NT2/D1 (cell line): ENCODE results near the gene OGN.

Experiments
- DNase-seq: peaks from one replicate; pipeline ENCODE4 v3.0.0-alpha.2; 2011; ENCODE audit warnings: low read depth, low spot score
- H3K27me3 ChIP-seq: 2 replicates; pipeline ENCODE4 v1.6.0; 2011; ENCODE audit warnings: mild to moderate bottlenecking; ENCODE audit not compliant: insufficient read length, insufficient read depth
- H3K36me3 ChIP-seq: 2 replicates; pipeline ENCODE4 v1.6.1; 2011; ENCODE audit warnings: mild to moderate bottlenecking, low read length, mixed read lengths; ENCODE audit not compliant: insufficient read depth, insufficient read length
- H3K4me1 ChIP-seq: 2 replicates; pipeline ENCODE4 v1.5.1; 2011; ENCODE audit not compliant: insufficient read depth, insufficient read length
- H3K4me3 ChIP-seq: 2 replicates; pipeline ENCODE4 v1.5.1; 2011; ENCODE audit warnings: low read depth; ENCODE audit not compliant: insufficient read length
- H3K9ac ChIP-seq: 2 replicates; pipeline ENCODE4 v1.6.0; 2011; ENCODE audit warnings: low read depth; ENCODE audit not compliant: insufficient read length
- H3K9me3 ChIP-seq: 2 replicates; pipeline ENCODE4 v1.5.1; 2011; ENCODE audit warnings: mild to moderate bottlenecking, low read length; ENCODE audit not compliant: insufficient read depth
- SUZ12 ChIP-seq: IDR thresholded peaks from 2 replicates; pipeline ENCODE4 v1.6.1; 2011; ENCODE audit not compliant: insufficient read length, insufficient read depth; ENCODE audit errors: extremely low read depth
- YY1 ChIP-seq: IDR thresholded peaks from 2 replicates; pipeline ENCODE4 v1.6.1; 2011; ENCODE audit not compliant: insufficient read length, insufficient read depth
- ZNF274 ChIP-seq: IDR thresholded peaks from 2 replicates; pipeline ENCODE4 v1.6.1; 2011; ENCODE audit warnings: mild to moderate bottlenecking, low read depth, low read length

Gene OGN

GRCh38 chr9:92435263-92435662 lies 30.9 kb upstream of the OGN start:
- Histone ChIP-seq H3K36me3 (no peaks in the 10 kb centered on the region), H3K9me3 (no peaks in the 10 kb centered on the region), H3K27me3 (no peaks in the 10 kb centered on the region), H3K9ac (no peak overlapping the region), H3K4me1 (no peaks in the 10 kb centered on the region), H3K4me3 (no peak overlapping the region)
- TF ChIP-seq YY1: no peak
- no peak for TF ChIP-seq ZNF274
- TF ChIP-seq SUZ12: no peak
- no peak for DNase-seq

- no peaks in the 10 kb centered on the region for H3K4me1 ChIP-seq
- H3K4me3 ChIP-seq: no peak overlapping the region
- H3K27me3 ChIP-seq: no peaks in the 10 kb centered on the region
- DNase-seq: no peak
- H3K9me3 ChIP-seq: no peaks in the 10 kb centered on the region
- no peak overlapping the region for H3K9ac ChIP-seq
- no peaks in the 10 kb centered on the region for H3K36me3 ChIP-seq
- no peak for TF ChIP-seq ZNF274
- TF ChIP-seq YY1: no peak
- TF ChIP-seq SUZ12: no peak
These were observed 28.7 kb upstream of the OGN start for GRCh38 chr9:92432972-92433548.

- Histone ChIP-seq H3K4me3 (no peak overlapping the region), H3K36me3 (no peaks in the 10 kb centered on the region), H3K9me3 (no peaks in the 10 kb centered on the region), H3K27me3 (no peaks in the 10 kb centered on the region), H3K4me1 (no peaks in the 10 kb centered on the region), H3K9ac (no peak overlapping the region)
- DNase-seq: no peak
- TF ChIP-seq ZNF274 (no peak), SUZ12 (no peak), YY1 (no peak)
These were observed 28.0 kb upstream of the OGN start for GRCh38 chr9:92432350-92432749.

GRCh38 chr9:92429836-92430235 lies 25.5 kb upstream of the OGN start:
- Histone ChIP-seq H3K36me3 (no peaks in the 10 kb centered on the region), H3K4me1 (no peaks in the 10 kb centered on the region), H3K4me3 (no peak overlapping the region), H3K9me3 (no peaks in the 10 kb centered on the region), H3K9ac (no peak overlapping the region), H3K27me3 (no peaks in the 10 kb centered on the region)
- TF ChIP-seq SUZ12: no peak
- no peak for TF ChIP-seq YY1
- no peak for TF ChIP-seq ZNF274
- no peak for DNase-seq

- Histone ChIP-seq H3K4me1 (no peaks in the 10 kb centered on the region), H3K9me3 (no peaks in the 10 kb centered on the region), H3K9ac (no peak overlapping the region), H3K36me3 (no peaks in the 10 kb centered on the region), H3K4me3 (no peak overlapping the region), H3K27me3 (no peaks in the 10 kb centered on the region)
- DNase-seq: no peak
- TF ChIP-seq ZNF274 (no peak), SUZ12 (no peak)
These were observed 22.2 kb upstream of the OGN start for GRCh38 chr9:92426501-92427145.

GRCh38 chr9:92425474-92425873 lies 21.1 kb upstream of the OGN start:
- no peaks in the 10 kb centered on the region for H3K9me3 ChIP-seq
- H3K9ac ChIP-seq: no peak overlapping the region
- no peaks in the 10 kb centered on the region for H3K4me1 ChIP-seq
- DNase-seq: no peak
- no peak overlapping the region for H3K4me3 ChIP-seq
- TF ChIP-seq ZNF274 (no peak), YY1 (no peak), SUZ12 (no peak)
- no peaks in the 10 kb centered on the region for H3K36me3 ChIP-seq
- H3K27me3 ChIP-seq: no peaks in the 10 kb centered on the region

GRCh38 chr9:92424340-92424739 lies 20.0 kb upstream of the OGN start, which contains the start of gene OMD:
Gene OMD (minus strand): TSS chr9:92424471. CDS start chr9:92417558, 6,913 bp downstream.
- DNase-seq: no peak
- Histone ChIP-seq H3K36me3 (no peaks in the 10 kb centered on the region), H3K9ac (no peak within 1 kb of the TSS), H3K4me3 (no peak within 1 kb of the TSS), H3K4me1 (no peaks in the 10 kb centered on the region), H3K27me3 (no peaks in the 10 kb centered on the region), H3K9me3 (no peaks in the 10 kb centered on the region)
- TF ChIP-seq YY1: no peak
- TF ChIP-seq ZNF274: no peak
- TF ChIP-seq SUZ12: no peak
